OCI-LY1 (cell line): Measurements from ENCODE around the gene GP1BB.

Source experiments
- EZH2 ChIP-seq: fragments of 200-600 bp; sonication (generic), shearing (Covaris generic); IDR thresholded peaks from 2 replicates; pipeline ENCODE4 v1.8.0; 2017; ENCODE audit warnings: borderline replicate concordance, mixed run types, mild to moderate bottlenecking, antibody characterized with exemption, low read length, moderate library complexity, mixed read lengths
- TF ChIP-seq, protein P1 (sequence below): fragments of 200-600 bp; sonication (generic), shearing (Covaris generic); IDR thresholded peaks from 2 replicates; pipeline ENCODE4 v1.5.1; 2017; ENCODE audit warnings: mild to moderate bottlenecking, antibody characterized with exemption, low read length, moderate library complexity, mixed read lengths

DNA sequence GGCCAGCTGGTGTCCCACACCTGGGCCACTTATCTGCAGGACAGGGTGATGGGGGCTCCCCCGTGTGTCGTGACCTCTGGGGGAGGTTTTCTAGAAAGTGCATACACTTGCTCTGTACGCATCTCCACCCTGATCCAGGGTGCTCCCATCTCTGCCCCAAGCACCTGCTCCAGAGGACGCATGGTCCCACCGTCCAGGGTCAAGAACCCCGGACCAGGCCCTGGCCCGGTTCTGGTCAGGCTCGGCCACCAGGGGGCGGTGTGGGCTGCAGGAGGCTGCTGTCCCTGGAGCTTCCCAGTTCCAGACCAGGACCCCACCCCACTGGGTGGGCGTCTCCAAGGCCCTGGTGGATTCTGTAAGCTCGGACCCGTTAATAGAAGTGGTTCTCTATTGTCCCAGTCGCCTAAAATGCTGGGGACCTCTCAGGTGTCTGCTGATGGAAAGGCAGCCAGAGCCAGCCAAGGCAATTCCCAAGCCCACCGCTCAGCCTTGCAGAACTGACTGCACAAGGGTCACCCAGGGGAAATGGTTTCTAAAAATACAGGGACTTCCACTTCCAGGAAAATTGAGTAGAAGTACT lies 43.7 kb upstream of the GP1BB start:
- TF ChIP-seq, protein P1, sequence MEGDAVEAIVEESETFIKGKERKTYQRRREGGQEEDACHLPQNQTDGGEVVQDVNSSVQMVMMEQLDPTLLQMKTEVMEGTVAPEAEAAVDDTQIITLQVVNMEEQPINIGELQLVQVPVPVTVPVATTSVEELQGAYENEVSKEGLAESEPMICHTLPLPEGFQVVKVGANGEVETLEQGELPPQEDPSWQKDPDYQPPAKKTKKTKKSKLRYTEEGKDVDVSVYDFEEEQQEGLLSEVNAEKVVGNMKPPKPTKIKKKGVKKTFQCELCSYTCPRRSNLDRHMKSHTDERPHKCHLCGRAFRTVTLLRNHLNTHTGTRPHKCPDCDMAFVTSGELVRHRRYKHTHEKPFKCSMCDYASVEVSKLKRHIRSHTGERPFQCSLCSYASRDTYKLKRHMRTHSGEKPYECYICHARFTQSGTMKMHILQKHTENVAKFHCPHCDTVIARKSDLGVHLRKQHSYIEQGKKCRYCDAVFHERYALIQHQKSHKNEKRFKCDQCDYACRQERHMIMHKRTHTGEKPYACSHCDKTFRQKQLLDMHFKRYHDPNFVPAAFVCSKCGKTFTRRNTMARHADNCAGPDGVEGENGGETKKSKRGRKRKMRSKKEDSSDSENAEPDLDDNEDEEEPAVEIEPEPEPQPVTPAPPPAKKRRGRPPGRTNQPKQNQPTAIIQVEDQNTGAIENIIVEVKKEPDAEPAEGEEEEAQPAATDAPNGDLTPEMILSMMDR = peak; percentile 79
- no peak for TF ChIP-seq EZH2
